KOPT-K1 (cell line): ENCODE data around the gene SKAP2.

Experiments used
- H3K27ac ChIP-seq: fragments of 200-600 bp; sonication (generic); 2 replicates; pipeline ENCODE4 v1.5.1; 2016; ENCODE audit warnings: antibody characterized with exemption, mild to moderate bottlenecking, low read depth, low read length; ENCODE audit not compliant: poor library complexity, severe bottlenecking
- H3K36me3 ChIP-seq: fragments of 200-600 bp; sonication (generic); 2 replicates; pipeline ENCODE4 v1.5.1; 2017; ENCODE audit warnings: antibody characterized with exemption, mild to moderate bottlenecking, low read length, moderate library complexity; ENCODE audit not compliant: insufficient read depth
- H3K9me3 ChIP-seq: fragments of 200-600 bp; sonication (generic); 2 replicates; pipeline ENCODE4 v1.5.1; 2017; ENCODE audit warnings: antibody characterized with exemption, low read length, mild to moderate bottlenecking; ENCODE audit not compliant: insufficient read depth, poor library complexity, severe bottlenecking

The SKAP2 gene

GRCh38 chr7:26639695-26640094 lies 224.7 kb downstream of the SKAP2 start:
- Histone ChIP-seq H3K36me3 (no peaks in the 10 kb centered on the region), H3K9me3 (no peaks in the 10 kb centered on the region), H3K27ac (no peak overlapping the region)

DNA sequence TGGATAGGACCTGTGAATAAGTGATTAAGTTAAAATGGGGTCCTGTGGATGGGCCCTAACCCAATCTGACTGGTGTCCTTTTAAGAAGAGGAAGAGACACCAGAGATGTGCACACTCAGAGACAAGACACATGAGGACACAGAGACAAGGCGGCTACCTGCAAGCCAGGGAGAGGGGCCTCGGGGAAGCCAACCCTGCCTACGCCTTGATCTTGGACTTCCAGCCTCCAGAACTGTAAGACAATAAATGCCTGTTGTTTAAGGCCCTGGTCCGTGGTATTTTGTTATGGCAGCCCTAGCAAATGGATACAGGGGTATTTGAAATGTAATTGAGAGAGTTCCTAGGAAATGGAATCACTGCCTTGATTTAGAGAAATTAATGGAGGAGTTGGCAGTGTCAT lies 225.3 kb downstream of the SKAP2 start:
- Histone ChIP-seq H3K27ac (no peak overlapping the region), H3K9me3 (no peaks in the 10 kb centered on the region), H3K36me3 (no peaks in the 10 kb centered on the region)

- H3K36me3 ChIP-seq: no peaks in the 10 kb centered on the region
- H3K9me3 ChIP-seq: no peaks in the 10 kb centered on the region
- no peak overlapping the region for H3K27ac ChIP-seq
Measured at GRCh38 chr7:26638140-26638539, 226.2 kb downstream of the SKAP2 start.

DNA sequence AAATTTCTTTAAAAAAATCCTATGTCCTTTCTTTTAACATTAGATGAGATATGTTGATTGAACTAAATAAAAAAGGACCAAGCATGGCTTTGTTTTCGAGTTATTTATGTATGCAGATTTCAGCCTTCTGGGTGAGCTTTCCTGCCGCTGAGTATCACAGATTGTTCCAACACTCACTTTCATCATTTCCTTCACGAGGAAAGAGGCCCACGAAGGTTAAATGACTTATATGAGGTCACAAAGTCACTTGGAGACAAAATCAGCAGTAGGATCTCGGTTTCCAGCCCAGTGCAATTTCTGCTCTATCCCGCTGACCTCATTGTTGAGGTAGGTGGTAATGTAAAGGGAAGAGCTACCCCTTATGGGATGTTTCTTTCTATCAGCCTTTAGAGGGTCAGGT lies 226.8 kb downstream of the SKAP2 start:
- H3K27ac ChIP-seq: no peak overlapping the region
- no peaks in the 10 kb centered on the region for H3K9me3 ChIP-seq
- no peaks in the 10 kb centered on the region for H3K36me3 ChIP-seq

- Histone ChIP-seq H3K27ac (no peak overlapping the region), H3K9me3 (no peaks in the 10 kb centered on the region), H3K36me3 (no peaks in the 10 kb centered on the region)
Measured at GRCh38 chr7:26636808-26637207, 227.6 kb downstream of the SKAP2 start.

DNA sequence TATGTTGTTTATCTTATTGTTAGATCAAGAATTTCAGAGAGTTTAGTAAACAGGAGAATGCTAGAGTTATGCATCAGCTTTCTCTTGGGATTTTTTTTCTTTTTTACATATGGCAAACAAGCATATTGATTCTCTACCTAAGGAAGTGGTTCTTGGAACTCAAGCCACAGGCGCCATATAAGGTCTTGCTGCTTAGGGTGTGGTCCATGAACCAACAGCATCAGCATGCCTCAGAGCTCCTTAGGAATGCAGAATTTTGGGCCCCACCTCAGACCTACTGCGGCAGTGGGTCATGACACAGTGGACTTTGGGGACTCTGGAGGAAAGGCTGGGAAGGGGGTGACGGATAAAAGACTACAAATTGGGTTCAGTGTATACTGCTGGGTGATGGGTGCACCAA lies 230.8 kb downstream of the SKAP2 start:
- no peaks in the 10 kb centered on the region for H3K9me3 ChIP-seq
- H3K27ac ChIP-seq: no peak overlapping the region
- no peaks in the 10 kb centered on the region for H3K36me3 ChIP-seq

DNA sequence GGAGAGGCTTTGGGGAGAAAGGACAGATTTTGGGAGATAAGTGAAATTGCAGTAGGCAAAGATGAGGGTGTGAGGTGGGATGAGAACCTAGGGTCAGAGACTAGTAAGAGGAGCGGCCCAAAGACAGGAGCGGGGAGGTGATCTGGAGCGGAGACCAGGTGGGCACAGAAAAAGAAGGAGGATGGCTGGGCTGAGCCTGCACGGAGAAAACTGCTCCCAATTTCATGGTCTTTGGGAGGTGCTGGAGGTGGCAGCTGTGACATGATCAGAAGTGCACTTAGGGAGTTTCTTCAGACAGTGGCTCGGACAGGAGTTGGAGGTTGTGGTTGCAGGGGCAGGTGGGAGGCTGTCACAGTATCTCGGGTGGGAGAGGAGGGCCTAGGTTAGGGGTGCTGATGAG lies 232.8 kb downstream of the SKAP2 start:
- no peak overlapping the region for H3K27ac ChIP-seq
- no peaks in the 10 kb centered on the region for H3K9me3 ChIP-seq
- H3K36me3 ChIP-seq: no peaks in the 10 kb centered on the region

DNA sequence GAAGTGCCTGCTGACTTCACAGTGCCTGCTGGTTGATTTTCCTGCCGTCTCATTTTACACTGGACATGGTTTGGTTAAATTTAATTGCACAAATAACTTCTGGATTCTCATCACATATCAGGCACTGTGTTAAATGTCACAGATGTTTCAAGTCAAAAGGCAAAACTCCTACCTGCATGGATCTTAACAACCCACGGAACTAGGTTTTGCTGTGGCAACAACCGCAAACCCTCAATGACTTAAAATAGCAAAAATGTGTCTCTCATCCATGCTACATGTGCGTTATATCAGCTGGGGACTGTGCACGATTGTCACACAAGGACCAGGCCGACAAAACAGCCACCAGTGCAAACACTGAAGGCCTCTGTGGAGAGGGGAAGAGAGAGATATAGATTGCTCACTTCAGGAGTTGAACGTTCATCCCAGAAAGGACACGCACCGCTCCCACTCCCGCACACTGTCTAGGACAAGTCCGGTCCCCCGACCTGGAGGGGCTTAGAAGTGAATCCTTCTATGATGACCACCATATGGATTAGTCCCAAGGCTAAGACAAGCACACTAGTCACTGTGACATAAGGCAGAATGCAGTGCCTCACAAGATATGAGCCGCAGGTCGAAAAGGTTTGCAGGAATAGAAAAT lies 233.3 kb downstream of the SKAP2 start:
- Histone ChIP-seq H3K36me3 (no peaks in the 10 kb centered on the region), H3K9me3 (no peaks in the 10 kb centered on the region), H3K27ac (no peak overlapping the region)

GRCh38 chr7:26630361-26630760 lies 234.0 kb downstream of the SKAP2 start:
- Histone ChIP-seq H3K27ac (no peak overlapping the region), H3K36me3 (no peaks in the 10 kb centered on the region), H3K9me3 (no peaks in the 10 kb centered on the region)

- no peaks in the 10 kb centered on the region for H3K9me3 ChIP-seq
- no peaks in the 10 kb centered on the region for H3K36me3 ChIP-seq
- no peak overlapping the region for H3K27ac ChIP-seq
Measured at GRCh38 chr7:26629696-26630095, 234.7 kb downstream of the SKAP2 start.

GRCh38 chr7:26627891-26628341 lies 236.5 kb downstream of the SKAP2 start:
- Histone ChIP-seq H3K27ac (no peak overlapping the region), H3K36me3 (no peaks in the 10 kb centered on the region), H3K9me3 (no peaks in the 10 kb centered on the region)

GRCh38 chr7:26627221-26627620 lies 237.2 kb downstream of the SKAP2 start:
- no peak overlapping the region for H3K27ac ChIP-seq
- no peaks in the 10 kb centered on the region for H3K9me3 ChIP-seq

GRCh38 chr7:26626687-26627086 lies 237.7 kb downstream of the SKAP2 start:
- Histone ChIP-seq H3K36me3 (no peaks in the 10 kb centered on the region), H3K9me3 (no peaks in the 10 kb centered on the region), H3K27ac (no peak overlapping the region)

More at GRCh38 chr7:26627221-26627620, 237.2 kb downstream of the SKAP2 start:
- H3K36me3 ChIP-seq: no peaks in the 10 kb centered on the region

- Histone ChIP-seq H3K9me3 (no peaks in the 10 kb centered on the region), H3K36me3 (no peaks in the 10 kb centered on the region), H3K27ac (no peak overlapping the region)
Measured at GRCh38 chr7:26626156-26626555, 238.2 kb downstream of the SKAP2 start.

DNA sequence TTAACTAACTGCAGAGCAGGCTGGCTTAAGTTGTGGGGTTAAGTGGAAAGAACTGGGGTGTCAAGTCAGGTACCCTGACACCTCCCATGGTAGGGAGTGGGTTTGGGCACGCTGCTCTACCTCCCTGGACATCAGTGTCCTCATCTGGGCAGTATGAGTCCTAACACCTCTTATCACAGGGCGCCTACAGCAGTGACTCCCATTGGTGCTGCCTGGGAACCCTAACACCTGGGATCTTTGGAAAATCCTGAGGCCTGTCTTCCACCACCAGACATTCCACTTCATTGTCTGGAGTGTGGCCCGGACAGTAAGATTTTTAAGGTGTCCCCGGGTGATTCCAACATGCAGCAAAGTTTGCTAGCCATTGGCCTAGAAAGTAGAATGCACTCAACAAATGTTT lies 239.1 kb downstream of the SKAP2 start:
- H3K36me3 ChIP-seq: no peaks in the 10 kb centered on the region
- H3K27ac ChIP-seq: no peak overlapping the region
- no peaks in the 10 kb centered on the region for H3K9me3 ChIP-seq

- Histone ChIP-seq H3K9me3 (no peaks in the 10 kb centered on the region), H3K27ac (no peak overlapping the region), H3K36me3 (no peaks in the 10 kb centered on the region)
Measured at GRCh38 chr7:26624839-26625238, 239.6 kb downstream of the SKAP2 start.
